HepG2 (cell line): ENCODE data around the gene SMYD1. TPM values are rescaled to one million over a fixed set of nuclear protein-coding genes. Genes with fewer than 3 reads are reported as not detected.

Experiments
- AHR ChIP-seq: IDR thresholded peaks from 2 replicates; pipeline ENCODE4 v1.6.1; 2018; ENCODE audit warnings: missing genetic modification reagents, missing compliant biosample characterization
- HMG20A ChIP-seq: IDR thresholded peaks from 2 replicates; pipeline ENCODE4 v1.6.1; 2016; ENCODE audit warnings: borderline replicate concordance
- MEIS2 ChIP-seq: sonication (generic); formaldehyde crosslinking; IDR thresholded peaks from 2 replicates; pipeline ENCODE4 v1.9.0; 2021; ENCODE audit warnings: mild to moderate bottlenecking, missing genetic modification reagents
- RELA ChIP-seq: sonication (generic); formaldehyde crosslinking; IDR thresholded peaks from 2 replicates; pipeline ENCODE4 v1.4.0; 2020; ENCODE audit warnings: missing genetic modification reagents
- SETDB1 ChIP-seq: sonication (generic); formaldehyde crosslinking; IDR thresholded peaks from 2 replicates; pipeline ENCODE4 v1.5.1; 2020; ENCODE audit warnings: missing genetic modification reagents, mild to moderate bottlenecking, borderline replicate concordance
- TFE3 ChIP-seq: IDR thresholded peaks from 2 replicates; pipeline ENCODE4 v1.6.1; 2016
- ZNF646 ChIP-seq: sonication (generic); formaldehyde crosslinking; IDR thresholded peaks from 2 replicates; pipeline ENCODE4 v1.9.0; 2021; ENCODE audit warnings: mild to moderate bottlenecking, missing genetic modification reagents
- ZNF792 ChIP-seq: IDR thresholded peaks from 2 replicates; pipeline ENCODE4 v1.6.1; 2016
- polyA plus RNA-seq, 8 experiments: library from polyadenylated mRNA; depleted of rRNA in 3 of 8; stranded (reverse) in 7 of 8; unstranded in 1 of 8; fragments of >200 nt; fragmentation: Illumina TruSeq in 4 of 8; extraction: Trizol in 4 of 8; gene quantifications; 2 replicates each; pipeline versions ENCODE4 v1.2.1 to v1.2.3, GENCODE V29; 2011 to 2016; ENCODE audit warnings: low read depth in 4 of 8, missing spikeins in 1 of 8, mixed read lengths in 1 of 8; ENCODE audit not compliant: insufficient read depth in 1 of 8
- total RNA-seq, 5 experiments: library from RNA; depleted of rRNA; stranded (reverse); fragments of >200 nt; fragmentation: Illumina TruSeq; extraction: Trizol; gene quantifications; 2 replicates each; pipeline ENCODE4 v1.2.3, GENCODE V29; 2016; ENCODE audit warnings: low read depth in 1 of 5
- TF ChIP-seq, protein P1 (sequence below): sonication (generic); formaldehyde crosslinking; IDR thresholded peaks from 2 replicates; pipeline ENCODE4 v1.4.0; 2020; ENCODE audit warnings: low read depth, mild to moderate bottlenecking, missing genetic modification reagents
- TF ChIP-seq, protein P2 (sequence below): sonication (generic); formaldehyde crosslinking; IDR thresholded peaks from one replicate; pipeline ENCODE4 v1.5.1; 2020; ENCODE audit warnings: mild to moderate bottlenecking, missing genetic modification reagents; ENCODE audit errors: not compliant biosample characterization

SMYD1 gene
- total and polyA plus RNA-seq, 2 of the 13 experiments (the other 11 are each of a cell fraction or from before 2014, with no cell fraction given), result not detected

DNA sequence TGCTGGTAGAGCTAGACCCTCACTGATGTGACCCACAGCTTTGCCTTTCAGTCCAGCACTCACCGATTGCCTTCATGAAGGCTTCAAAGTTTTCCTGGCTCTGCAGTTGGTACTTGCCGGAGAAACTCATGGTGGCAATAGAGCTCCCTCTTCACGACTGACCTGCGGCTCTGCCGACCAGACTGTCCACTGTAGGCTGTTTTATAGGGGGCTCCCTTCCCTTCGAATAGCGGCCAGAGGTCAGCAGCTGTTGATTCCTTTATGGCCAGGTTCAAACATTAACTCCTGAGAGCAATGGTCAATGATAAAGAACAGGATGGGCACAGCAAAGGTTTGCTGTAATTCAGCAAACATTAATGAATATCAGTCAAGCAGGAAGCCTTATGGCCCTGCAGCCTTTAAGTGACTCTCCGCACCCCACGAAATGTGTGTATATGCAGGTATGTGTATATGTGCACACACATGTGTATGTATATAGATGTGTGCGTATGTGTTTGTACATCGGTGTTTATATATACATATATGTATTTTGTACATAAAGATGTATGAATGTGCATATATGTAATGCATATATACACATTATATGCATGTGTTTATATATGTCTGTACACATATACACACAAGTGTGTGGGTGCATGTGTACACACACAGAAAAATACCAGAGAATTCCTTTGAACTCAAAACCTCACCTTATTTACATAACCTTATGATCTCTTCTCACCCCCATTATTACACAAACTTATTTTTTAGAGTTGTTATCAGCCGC, 60.4 kb downstream of the SMYD1 start, which contains the start of gene FABP1 (continued):
- no peak for TF ChIP-seq SETDB1
- peak; percentile 59 for TF ChIP-seq TFE3 (CRISPR knock-in tag)
- TF ChIP-seq ZNF646 (CRISPR knock-in tag), result peak; percentile 83
- TF ChIP-seq, protein P1, sequence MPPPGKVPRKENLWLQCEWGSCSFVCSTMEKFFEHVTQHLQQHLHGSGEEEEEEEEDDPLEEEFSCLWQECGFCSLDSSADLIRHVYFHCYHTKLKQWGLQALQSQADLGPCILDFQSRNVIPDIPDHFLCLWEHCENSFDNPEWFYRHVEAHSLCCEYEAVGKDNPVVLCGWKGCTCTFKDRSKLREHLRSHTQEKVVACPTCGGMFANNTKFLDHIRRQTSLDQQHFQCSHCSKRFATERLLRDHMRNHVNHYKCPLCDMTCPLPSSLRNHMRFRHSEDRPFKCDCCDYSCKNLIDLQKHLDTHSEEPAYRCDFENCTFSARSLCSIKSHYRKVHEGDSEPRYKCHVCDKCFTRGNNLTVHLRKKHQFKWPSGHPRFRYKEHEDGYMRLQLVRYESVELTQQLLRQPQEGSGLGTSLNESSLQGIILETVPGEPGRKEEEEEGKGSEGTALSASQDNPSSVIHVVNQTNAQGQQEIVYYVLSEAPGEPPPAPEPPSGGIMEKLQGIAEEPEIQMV (CRISPR knock-in tag), result peak; percentile 83
- TF ChIP-seq, protein P2, sequence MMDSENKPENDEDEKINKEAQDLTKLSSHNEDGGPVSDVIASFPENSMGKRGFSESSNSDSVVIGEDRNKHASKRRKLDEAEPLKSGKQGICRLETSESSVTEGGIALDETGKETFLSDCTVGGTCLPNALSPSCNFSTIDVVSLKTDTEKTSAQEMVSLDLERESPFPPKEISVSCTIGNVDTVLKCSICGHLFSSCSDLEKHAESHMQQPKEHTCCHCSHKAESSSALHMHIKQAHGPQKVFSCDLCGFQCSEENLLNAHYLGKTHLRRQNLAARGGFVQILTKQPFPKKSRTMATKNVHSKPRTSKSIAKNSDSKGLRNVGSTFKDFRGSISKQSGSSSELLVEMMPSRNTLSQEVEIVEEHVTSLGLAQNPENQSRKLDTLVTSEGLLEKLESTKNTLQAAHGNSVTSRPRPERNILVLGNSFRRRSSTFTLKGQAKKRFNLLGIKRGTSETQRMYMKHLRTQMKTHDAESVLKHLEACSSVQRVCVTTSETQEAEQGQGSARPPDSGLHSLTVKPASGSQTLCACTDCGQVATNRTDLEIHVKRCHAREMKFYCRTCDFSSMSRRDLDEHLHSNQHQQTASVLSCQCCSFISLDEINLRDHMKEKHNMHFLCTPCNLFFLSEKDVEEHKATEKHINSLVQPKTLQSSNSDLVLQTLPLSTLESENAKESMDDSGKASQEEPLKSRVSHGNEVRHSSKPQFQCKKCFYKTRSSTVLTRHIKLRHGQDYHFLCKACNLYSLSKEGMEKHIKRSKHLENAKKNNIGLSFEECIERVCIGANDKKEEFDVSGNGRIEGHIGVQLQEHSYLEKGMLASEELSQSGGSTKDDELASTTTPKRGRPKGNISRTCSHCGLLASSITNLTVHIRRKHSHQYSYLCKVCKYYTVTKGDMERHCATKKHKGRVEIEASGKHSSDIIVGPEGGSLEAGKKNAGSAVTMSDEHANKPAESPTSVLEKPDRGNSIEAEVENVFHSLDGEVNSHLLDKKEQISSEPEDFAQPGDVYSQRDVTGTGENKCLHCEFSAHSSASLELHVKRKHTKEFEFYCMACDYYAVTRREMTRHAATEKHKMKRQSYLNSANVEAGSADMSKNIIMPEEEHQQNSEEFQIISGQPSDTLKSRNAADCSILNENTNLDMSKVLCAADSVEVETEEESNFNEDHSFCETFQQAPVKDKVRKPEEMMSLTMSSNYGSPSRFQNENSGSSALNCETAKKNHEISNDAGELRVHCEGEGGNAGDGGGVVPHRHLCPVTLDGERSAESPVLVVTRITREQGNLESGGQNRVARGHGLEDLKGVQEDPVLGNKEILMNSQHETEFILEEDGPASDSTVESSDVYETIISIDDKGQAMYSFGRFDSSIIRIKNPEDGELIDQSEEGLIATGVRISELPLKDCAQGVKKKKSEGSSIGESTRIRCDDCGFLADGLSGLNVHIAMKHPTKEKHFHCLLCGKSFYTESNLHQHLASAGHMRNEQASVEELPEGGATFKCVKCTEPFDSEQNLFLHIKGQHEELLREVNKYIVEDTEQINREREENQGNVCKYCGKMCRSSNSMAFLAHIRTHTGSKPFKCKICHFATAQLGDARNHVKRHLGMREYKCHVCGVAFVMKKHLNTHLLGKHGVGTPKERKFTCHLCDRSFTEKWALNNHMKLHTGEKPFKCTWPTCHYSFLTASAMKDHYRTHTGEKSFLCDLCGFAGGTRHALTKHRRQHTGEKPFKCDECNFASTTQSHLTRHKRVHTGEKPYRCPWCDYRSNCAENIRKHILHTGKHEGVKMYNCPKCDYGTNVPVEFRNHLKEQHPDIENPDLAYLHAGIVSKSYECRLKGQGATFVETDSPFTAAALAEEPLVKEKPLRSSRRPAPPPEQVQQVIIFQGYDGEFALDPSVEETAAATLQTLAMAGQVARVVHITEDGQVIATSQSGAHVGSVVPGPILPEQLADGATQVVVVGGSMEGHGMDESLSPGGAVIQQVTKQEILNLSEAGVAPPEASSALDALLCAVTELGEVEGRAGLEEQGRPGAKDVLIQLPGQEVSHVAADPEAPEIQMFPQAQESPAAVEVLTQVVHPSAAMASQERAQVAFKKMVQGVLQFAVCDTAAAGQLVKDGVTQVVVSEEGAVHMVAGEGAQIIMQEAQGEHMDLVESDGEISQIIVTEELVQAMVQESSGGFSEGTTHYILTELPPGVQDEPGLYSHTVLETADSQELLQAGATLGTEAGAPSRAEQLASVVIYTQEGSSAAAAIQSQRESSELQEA (CRISPR knock-in tag), result peak; percentile 30
- peak; percentile 78; the same call in 1 of the 2 replicates for TF ChIP-seq ZNF792 (CRISPR knock-in tag)
- peak; percentile 83 for TF ChIP-seq HMG20A (CRISPR knock-in tag)
- peak; percentile 85 for TF ChIP-seq MEIS2
- TF ChIP-seq RELA (CRISPR knock-in tag), result peak; percentile 95
- peak; percentile 64; the same call in 1 of the 2 replicates for TF ChIP-seq AHR
